DOHH2 (cell line): ENCODE data around the gene MKRN2.

Experiments used
- CTCF ChIP-seq: fragments of 200-600 bp; sonication (generic); IDR thresholded peaks from one replicate; pipeline ENCODE4 v1.5.1; 2014; ENCODE audit warnings: antibody characterized with exemption, mild to moderate bottlenecking, low read depth, low read length; ENCODE audit not compliant: poor library complexity, severe bottlenecking
- EZH2phosphoT487 ChIP-seq: fragments of 200-600 bp; sonication (generic); IDR thresholded peaks from 2 replicates; pipeline ENCODE4 v1.6.1; 2017; ENCODE audit warnings: borderline replicate concordance, mild to moderate bottlenecking, antibody characterized with exemption, low read length, moderate library complexity, mixed read lengths

DNA sequence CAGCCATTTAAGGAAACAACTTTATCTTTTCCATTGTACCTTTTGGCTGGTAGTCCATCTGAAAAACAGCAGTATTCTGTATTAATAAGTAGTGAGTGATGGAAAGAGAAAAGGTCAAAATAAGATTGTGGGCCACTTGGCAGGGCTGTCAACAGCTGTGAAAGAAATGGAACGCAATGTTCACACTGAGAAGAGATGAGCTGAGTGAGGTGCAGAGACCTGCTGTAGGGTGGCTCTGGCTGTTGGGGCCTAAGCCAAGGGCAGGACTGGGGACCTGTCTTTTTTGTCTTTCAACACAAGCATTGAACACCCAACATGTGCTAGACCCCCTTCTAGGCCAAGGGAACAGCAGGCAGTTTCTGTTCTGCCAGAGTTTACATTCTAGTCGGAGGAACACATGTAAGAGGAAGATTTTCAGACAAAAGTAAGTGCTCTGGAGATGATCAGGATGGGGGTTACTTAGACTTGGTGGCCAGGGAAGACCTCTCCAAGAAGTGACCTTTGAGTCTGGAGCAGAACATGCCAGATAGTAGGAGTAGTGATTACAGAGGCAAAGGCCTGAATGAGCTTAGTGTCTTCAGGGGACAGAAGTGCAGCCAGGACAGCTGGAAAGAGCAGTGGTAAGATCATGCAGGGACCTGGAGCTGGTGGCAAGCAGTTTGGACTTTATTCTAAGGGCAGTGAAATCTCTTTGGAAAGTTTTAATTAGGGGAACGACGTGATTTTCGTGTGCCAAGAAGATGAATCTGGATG is 43.0 kb upstream of the MKRN2 start:
- no peak for TF ChIP-seq CTCF
- no peak for TF ChIP-seq EZH2phosphoT487
